ENCODE data around the gene RAB8B. TPM values are rescaled to one million over a fixed set of nuclear protein-coding genes. Genes with fewer than 3 reads are reported as not detected.

RAB8B gene
- total RNA-seq, 1 donor from 2014 or later = 8.7 TPM

- intact Hi-C loops (cut with DNase I) = no loop called here
- no peak for DNase-seq (ENCODE audit: low spot score)
Measured at GRCh38 chr15:63288778-63289378, 99.5 kb downstream of the RAB8B start.

- DNase-seq (ENCODE audit: low spot score) = no peak
- intact Hi-C loops (cut with DNase I) = loop anchor here (10.0 kb wide), 1 partner anchor 313 kb away; no protein-coding TSS in a partner anchor
Measured at GRCh38 chr15:63291507-63291906, 102.1 kb downstream of the RAB8B start.

GRCh38 chr15:63292241-63292640 is 102.8 kb downstream of the RAB8B start:
- DNase-seq (ENCODE audit: low spot score) = no peak
- intact Hi-C loops (cut with DNase I) = loop anchor here (10.0 kb wide), 1 partner anchor 313 kb away; no protein-coding TSS in a partner anchor

GRCh38 chr15:63292771-63293170 is 103.4 kb downstream of the RAB8B start:
- intact Hi-C loops (cut with DNase I) = loop anchor here (10.0 kb wide), 1 partner anchor 312 kb away; no protein-coding TSS in a partner anchor

GRCh38 chr15:63294359-63294758 is 105.0 kb downstream of the RAB8B start:
- intact Hi-C loops (cut with DNase I) = loop anchor here (10.0 kb wide), 1 partner anchor 310 kb away; no protein-coding TSS in a partner anchor

More at GRCh38 chr15:63292771-63293170, 103.4 kb downstream of the RAB8B start:
- DNase-seq (ENCODE audit: low spot score) = no peak

GRCh38 chr15:63295341-63295740 is 105.9 kb downstream of the RAB8B start:
- intact Hi-C loops (cut with DNase I) = loop anchor here (10.0 kb wide), 1 partner anchor 309 kb away; no protein-coding TSS in a partner anchor
- DNase-seq (ENCODE audit: low spot score) = no peak

More at GRCh38 chr15:63294359-63294758, 105.0 kb downstream of the RAB8B start:
- no peak for DNase-seq (ENCODE audit: low spot score)

- intact Hi-C loops (cut with DNase I) = loop anchor here (10.0 kb wide), 1 partner anchor 309 kb away; no protein-coding TSS in a partner anchor
- DNase-seq (ENCODE audit: low spot score) = no peak
Measured at GRCh38 chr15:63296195-63296594, 106.8 kb downstream of the RAB8B start.

- intact Hi-C loops (cut with DNase I) = loop anchor here (10.0 kb wide), 1 partner anchor 305 kb away; no protein-coding TSS in a partner anchor
- DNase-seq (ENCODE audit: low spot score) = no peak
Measured at GRCh38 chr15:63299943-63300575, 110.7 kb downstream of the RAB8B start.

- intact Hi-C loops (cut with DNase I) = no loop called here
- no peak for DNase-seq (ENCODE audit: low spot score)
Measured at GRCh38 chr15:63301088-63301487, 111.7 kb downstream of the RAB8B start.

GRCh38 chr15:63305260-63305659 is 115.9 kb downstream of the RAB8B start:
- intact Hi-C loops (cut with DNase I) = no loop called here
- no peak for DNase-seq (ENCODE audit: low spot score)

GRCh38 chr15:63306492-63307073 is 117.2 kb downstream of the RAB8B start:
- intact Hi-C loops (cut with DNase I) = no loop called here
- no peak for DNase-seq (ENCODE audit: low spot score)

- DNase-seq (ENCODE audit: low spot score) = no peak
- intact Hi-C loops (cut with DNase I) = no loop called here
Measured at GRCh38 chr15:63308491-63308890, 119.1 kb downstream of the RAB8B start.

- DNase-seq (ENCODE audit: low spot score) = no peak
- intact Hi-C loops (cut with DNase I) = no loop called here
Measured at GRCh38 chr15:63308947-63309346, 119.5 kb downstream of the RAB8B start.

GRCh38 chr15:63310646-63311045 is 121.2 kb downstream of the RAB8B start:
- DNase-seq (ENCODE audit: low spot score) = no peak
- intact Hi-C loops (cut with DNase I) = no loop called here

GRCh38 chr15:63312286-63312685 is 122.9 kb downstream of the RAB8B start:
- no peak for DNase-seq (ENCODE audit: low spot score)
- intact Hi-C loops (cut with DNase I) = no loop called here

GRCh38 chr15:63313825-63314224 is 124.4 kb downstream of the RAB8B start:
- DNase-seq (ENCODE audit: low spot score) = no peak
- intact Hi-C loops (cut with DNase I) = no loop called here

GRCh38 chr15:63314409-63314808 is 125.0 kb downstream of the RAB8B start:
- no peak for DNase-seq (ENCODE audit: low spot score)
- intact Hi-C loops (cut with DNase I) = no loop called here

All from cardiac septum (tissue), 1 donor.